HG02759 (cell line): Measurements from ENCODE around the gene ADAMTS17.

Experiments used
- ATAC-seq: cut with Tn5 transposase; IDR thresholded peaks from one replicate; pipeline ENCODE4 v1.9.1; 2021; ENCODE audit warnings: mild to moderate bottlenecking, moderate library complexity; ENCODE audit not compliant: unreplicated experiment

ADAMTS17 gene

GRCh38 chr15:100034191-100034590 is 307.6 kb downstream of the ADAMTS17 start:
- no peak for ATAC-seq

- no peak for ATAC-seq
Measured at GRCh38 chr15:100033140-100033857, 308.5 kb downstream of the ADAMTS17 start.

GRCh38 chr15:100032358-100033085 is 309.3 kb downstream of the ADAMTS17 start:
- ATAC-seq = no peak

- no peak for ATAC-seq
Measured at GRCh38 chr15:100031665-100032357, 310.0 kb downstream of the ADAMTS17 start.

GRCh38 chr15:100030586-100031229 is 311.1 kb downstream of the ADAMTS17 start:
- ATAC-seq = no peak

GRCh38 chr15:100029868-100030479 is 311.8 kb downstream of the ADAMTS17 start:
- ATAC-seq = no peak

GRCh38 chr15:100029045-100029444 is 312.7 kb downstream of the ADAMTS17 start:
- no peak for ATAC-seq

- no peak for ATAC-seq
Measured at GRCh38 chr15:100026041-100026440, 315.7 kb downstream of the ADAMTS17 start.

- ATAC-seq = no peak
Measured at GRCh38 chr15:100022806-100023205, 319.0 kb downstream of the ADAMTS17 start.

GRCh38 chr15:100022391-100022790 is 319.4 kb downstream of the ADAMTS17 start:
- ATAC-seq = no peak

GRCh38 chr15:100021653-100022052 is 320.1 kb downstream of the ADAMTS17 start:
- no peak for ATAC-seq

- no peak for ATAC-seq
Measured at GRCh38 chr15:100020614-100021013, 321.2 kb downstream of the ADAMTS17 start.

- no peak for ATAC-seq
Measured at GRCh38 chr15:100020189-100020588, 321.6 kb downstream of the ADAMTS17 start.

- no peak for ATAC-seq
Measured at GRCh38 chr15:100019601-100020000, 322.2 kb downstream of the ADAMTS17 start.

GRCh38 chr15:100018191-100018590 is 323.6 kb downstream of the ADAMTS17 start:
- ATAC-seq = no peak

GRCh38 chr15:100017140-100017539 is 324.6 kb downstream of the ADAMTS17 start:
- ATAC-seq = no peak

GRCh38 chr15:100016632-100017031 is 325.1 kb downstream of the ADAMTS17 start:
- no peak for ATAC-seq

GRCh38 chr15:100011235-100011634 is 330.5 kb downstream of the ADAMTS17 start:
- no peak for ATAC-seq

GRCh38 chr15:100009372-100009771 is 332.4 kb downstream of the ADAMTS17 start:
- ATAC-seq = no peak

- no peak for ATAC-seq
Measured at GRCh38 chr15:100008258-100008657, 333.5 kb downstream of the ADAMTS17 start.

GRCh38 chr15:100007609-100008008 is 334.2 kb downstream of the ADAMTS17 start:
- ATAC-seq = no peak
